ENCODE results near the gene CARHSP1.
"Not testable (repeated sequence)": the region's sequence is repeated elsewhere in the genome, so short reads cannot be mapped to it uniquely, and the experiment has no call there.

The CARHSP1 gene

GRCh38 chr16:8872071-8872470 is 3.3 kb upstream of the CARHSP1 start:
- Mint-ChIP-seq H3K4me1 (peaks cover 20 to 38% of the 10 kb centered on the region in 2 donors), H3K27me3 (no peaks in the 10 kb centered on the region), H3K9me3 (no peaks in the 10 kb centered on the region), H3K4me3 (no peak overlapping the region), H3K36me3 (peaks cover 3 to 10% of the 10 kb centered on the region in 2 donors), H3K27ac (no peak overlapping the region)
- ATAC-seq (replicated peaks) (no peak), DNase-seq (no peak)

- Mint-ChIP-seq H3K36me3 (peaks cover 7 to 17% of the 10 kb centered on the region in 2 donors), H3K4me1 (peaks cover 32 to 58% of the 10 kb centered on the region in 2 donors), H3K4me3 (peak overlapping the region; percentile 95 to 98), H3K27ac (peak overlapping the region; percentile 94)
- H3K27me3 Mint-ChIP-seq; H3K9me3 Mint-ChIP-seq; DNase-seq; ATAC-seq (replicated peaks): not testable (repeated sequence)
These were observed 1.1 kb upstream of the CARHSP1 start for GRCh38 chr16:8869988-8870241.

GRCh38 chr16:8869212-8869987 is 594 bp upstream of the CARHSP1 start:
- H3K27ac Mint-ChIP-seq: peak overlapping the region; percentile 94
- ATAC-seq (replicated peaks) (no peak), DNase-seq (no peak)
- H3K4me1 Mint-ChIP-seq: peaks cover 34 to 59% of the 10 kb centered on the region in 2 donors
- H3K4me3 Mint-ChIP-seq: peak overlapping the region; percentile 95 to 98
- no peaks in the 10 kb centered on the region for H3K27me3 Mint-ChIP-seq
- peaks cover 7 to 17% of the 10 kb centered on the region in 2 donors for H3K36me3 Mint-ChIP-seq
- no peaks in the 10 kb centered on the region for H3K9me3 Mint-ChIP-seq

GRCh38 chr16:8867932-8868415 is 832 bp downstream of the CARHSP1 start:
- Mint-ChIP-seq H3K27ac (peak overlapping the region; percentile 95), H3K4me1 (peaks cover 42 to 71% of the 10 kb centered on the region in 2 donors)
- peak in 1 of 2 donors; percentile 1 for ATAC-seq (replicated peaks)

GRCh38 chr16:8867216-8867931 is 1.4 kb downstream of the CARHSP1 start:
- no peaks in the 10 kb centered on the region for H3K9me3 Mint-ChIP-seq
- peaks cover 11 to 23% of the 10 kb centered on the region in 2 donors for H3K36me3 Mint-ChIP-seq
- ATAC-seq (replicated peaks) (no peak), DNase-seq (no peak)
- peaks cover 46 to 77% of the 10 kb centered on the region in 2 donors for H3K4me1 Mint-ChIP-seq
- peak overlapping the region; percentile 95 for H3K27ac Mint-ChIP-seq
- peak overlapping the region; percentile 95 to 98 for H3K4me3 Mint-ChIP-seq
- H3K27me3 Mint-ChIP-seq: no peaks in the 10 kb centered on the region

More at GRCh38 chr16:8867932-8868415, 832 bp downstream of the CARHSP1 start:
- DNase-seq: no peak
- no peaks in the 10 kb centered on the region for H3K9me3 Mint-ChIP-seq
- peaks cover 9 to 20% of the 10 kb centered on the region in 2 donors for H3K36me3 Mint-ChIP-seq
- H3K4me3 Mint-ChIP-seq: peak overlapping the region; percentile 95 to 98
- H3K27me3 Mint-ChIP-seq: no peaks in the 10 kb centered on the region

- ATAC-seq (replicated peaks) (no peak), DNase-seq (no peak)
- H3K9me3 Mint-ChIP-seq: no peaks in the 10 kb centered on the region
- peaks cover 13 to 27% of the 10 kb centered on the region in 2 donors for H3K36me3 Mint-ChIP-seq
- peaks cover 50 to 82% of the 10 kb centered on the region in 2 donors for H3K4me1 Mint-ChIP-seq
- H3K4me3 Mint-ChIP-seq: peak overlapping the region; percentile 95 to 98
- peak overlapping the region; percentile 95 for H3K27ac Mint-ChIP-seq
- no peaks in the 10 kb centered on the region for H3K27me3 Mint-ChIP-seq
These were observed 2.0 kb downstream of the CARHSP1 start for GRCh38 chr16:8866884-8867215.

GRCh38 chr16:8866118-8866883 is 2.5 kb downstream of the CARHSP1 start:
- no peak for ATAC-seq (replicated peaks)
- Mint-ChIP-seq H3K36me3 (peaks cover 16 to 31% of the 10 kb centered on the region in 2 donors), H3K27me3 (no peaks in the 10 kb centered on the region), H3K4me3 (peak overlapping the region; percentile 80 to 95), H3K27ac (peak overlapping the region; percentile 21), H3K4me1 (peaks cover 52 to 85% of the 10 kb centered on the region in 2 donors), H3K9me3 (no peaks in the 10 kb centered on the region)
- no peak for DNase-seq

- Mint-ChIP-seq H3K27ac (peak overlapping the region; percentile 25), H3K4me3 (no peak overlapping the region), H3K36me3 (peaks cover 16 to 33% of the 10 kb centered on the region in 2 donors), H3K27me3 (no peaks in the 10 kb centered on the region), H3K4me1 (peaks cover 49 to 81% of the 10 kb centered on the region in 2 donors), H3K9me3 (no peaks in the 10 kb centered on the region)
- ATAC-seq (replicated peaks) (no peak), DNase-seq (no peak)
These were observed 3.5 kb downstream of the CARHSP1 start for GRCh38 chr16:8865145-8865882.

GRCh38 chr16:8864480-8865110 is 4.2 kb downstream of the CARHSP1 start:
- ATAC-seq (replicated peaks) (no peak), DNase-seq (no peak)
- Mint-ChIP-seq H3K27me3 (no peaks in the 10 kb centered on the region), H3K36me3 (peaks cover 20 to 38% of the 10 kb centered on the region in 2 donors), H3K4me1 (peaks cover 52 to 82% of the 10 kb centered on the region in 2 donors), H3K4me3 (peak overlapping the region in 1 of 2 donors; percentile 17), H3K27ac (peak overlapping the region; percentile 54), H3K9me3 (no peaks in the 10 kb centered on the region)

GRCh38 chr16:8863594-8864424 is 5.0 kb downstream of the CARHSP1 start:
- Mint-ChIP-seq H3K9me3 (no peaks in the 10 kb centered on the region), H3K36me3 (peaks cover 18 to 46% of the 10 kb centered on the region in 2 donors), H3K27me3 (no peaks in the 10 kb centered on the region), H3K27ac (peak overlapping the region; percentile 54), H3K4me3 (no peak overlapping the region), H3K4me1 (peaks cover 48 to 76% of the 10 kb centered on the region in 2 donors)
- no peak for ATAC-seq (replicated peaks)
- no peak for DNase-seq

GRCh38 chr16:8862309-8863130 is 6.3 kb downstream of the CARHSP1 start:
- H3K4me1 Mint-ChIP-seq: peaks cover 48 to 76% of the 10 kb centered on the region in 2 donors
- H3K27ac Mint-ChIP-seq: peak overlapping the region; percentile 57
- H3K36me3 Mint-ChIP-seq: peaks cover 29 to 50% of the 10 kb centered on the region in 2 donors
- H3K27me3 Mint-ChIP-seq: no peaks in the 10 kb centered on the region
- no peaks in the 10 kb centered on the region for H3K9me3 Mint-ChIP-seq
- H3K4me3 Mint-ChIP-seq: peak overlapping the region in 1 of 2 donors; percentile 21
- ATAC-seq (replicated peaks): no peak
- DNase-seq: no peak

All from stimulated activated naive B cell treated with anti-CD40 and anti-IgM and Interleukin-4, amounts not matched to agents 10 μg/mL and 1 μg/mL and 100 μg/mL, for 72 hours (primary cell).